ENCODE results near the gene COP1. TPM values are rescaled to one million over a fixed set of nuclear protein-coding genes. Genes with fewer than 3 reads are reported as not detected.

Gene COP1
- total and polyA plus RNA-seq, 2 donors (not counting 3 experiments of a cell fraction or from before 2014, with no cell fraction given): 16.5 to 40.9 TPM

DNA sequence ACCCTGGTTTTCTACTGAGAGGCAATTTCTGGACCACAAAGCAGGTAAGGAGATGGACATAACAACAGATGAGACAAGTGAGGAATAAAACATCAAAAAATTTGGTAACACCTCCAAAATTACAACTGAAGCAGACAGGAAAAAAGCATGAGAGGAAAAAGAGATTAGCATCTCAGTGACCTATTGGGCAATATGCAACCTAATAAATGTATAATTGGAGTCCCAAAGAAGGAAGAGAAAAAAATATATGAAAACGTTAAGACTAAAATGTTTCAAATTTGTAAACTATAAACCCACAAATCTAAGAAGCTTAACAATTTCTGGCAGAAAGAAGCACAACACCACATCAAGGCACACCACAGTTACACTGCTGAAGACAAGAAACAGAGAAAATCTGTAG lies 255.5 kb downstream of the COP1 start:
- no TSS peak for BruUV-seq (replicated peaks)
- dilution Hi-C loops (cut with MboI; ENCODE audit: extremely low pct_ligation_motif_present, low sequenced_read_pairs): no loop called here
- Histone ChIP-seq H3K27me3 (ENCODE audit: control insufficient read depth in 2 of 2, insufficient read depth in 2 of 2, low read length in 2 of 2) (no peaks in the 10 kb centered on the region), H3K9me1 (replicated peaks; ENCODE audit: control insufficient read depth, extremely low read depth, insufficient read depth, low read length) (no peaks in the 10 kb centered on the region), H3K4me2 (ENCODE audit: insufficient read depth, low read length) (no peak overlapping the region), H4K20me1 (replicated peaks; ENCODE audit: control insufficient read depth, extremely low read depth, insufficient read depth, low read length) (no peaks in the 10 kb centered on the region), H3K9ac (replicated peaks; ENCODE audit: extremely low read depth, insufficient read depth, low read length) (no peak overlapping the region), H3K9me3 (replicated peaks; ENCODE audit: control insufficient read depth, insufficient read depth, low read length) (no peaks in the 10 kb centered on the region), H3K27ac (ENCODE audit: insufficient read depth, low read depth, low read length) (no peak overlapping the region), H2AFZ (ENCODE audit: low read depth, low read length) (no peak overlapping the region), H3K4me1 (ENCODE audit: control insufficient read depth, extremely low read depth, insufficient read depth, low read length) (no peaks in the 10 kb centered on the region), H3K36me3 (ENCODE audit: control insufficient read depth in 2 of 2, extremely low read depth in 1 of 2, insufficient read depth in 2 of 2, low read length in 2 of 2) (peaks cover 0 to 2% of the 10 kb centered on the region in 2 experiments), H3K4me3 (replicated peaks in 1 of 3; ENCODE audit: insufficient read depth in 1 of 3, low read depth in 1 of 3, low read length in 3 of 3) (no peak overlapping the region), H3K79me2 (ENCODE audit: control insufficient read depth, insufficient read depth, low read length) (no peaks in the 10 kb centered on the region)
- no peak for TF ChIP-seq MYC (IDR thresholded peaks at IDR 0.05; ENCODE audit: low read depth, low read length)
- intact Hi-C loops (cut with micrococcal nuclease): no loop called here
- FAIRE-seq (no peak), DNase-seq (ENCODE audit: low read depth, low spot score) (no peak)
- ChIA-PET POLR2A (no interaction called here), CTCF (no interaction called here)

DNA sequence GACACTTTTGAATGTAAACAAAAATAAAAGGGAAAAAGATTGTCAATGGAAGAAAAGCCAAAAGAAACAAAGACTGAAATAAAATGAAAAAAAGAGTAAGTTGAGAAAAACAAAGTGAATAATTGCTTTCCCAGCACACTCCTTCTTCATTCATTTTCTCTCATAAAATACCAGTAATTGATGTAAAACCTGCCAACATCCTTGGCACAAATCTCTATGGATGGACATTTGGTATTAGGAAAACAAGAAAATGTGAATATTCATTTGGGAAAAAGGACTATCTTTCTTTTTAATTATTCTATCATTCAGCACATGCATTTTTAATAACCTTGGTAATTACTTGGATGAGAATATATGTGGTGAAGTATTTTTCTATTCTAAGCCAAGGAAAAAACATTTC lies 259.3 kb downstream of the COP1 start:
- Histone ChIP-seq H3K36me3 (ENCODE audit: control insufficient read depth in 2 of 2, extremely low read depth in 1 of 2, insufficient read depth in 2 of 2, low read length in 2 of 2) (peaks cover 0 to 2% of the 10 kb centered on the region in 2 experiments), H3K4me3 (replicated peaks in 1 of 3; ENCODE audit: insufficient read depth in 1 of 3, low read depth in 1 of 3, low read length in 3 of 3) (no peak overlapping the region), H3K4me2 (ENCODE audit: insufficient read depth, low read length) (no peak overlapping the region), H3K27ac (ENCODE audit: insufficient read depth, low read depth, low read length) (no peak overlapping the region), H3K9ac (replicated peaks; ENCODE audit: extremely low read depth, insufficient read depth, low read length) (no peak overlapping the region), H3K9me1 (replicated peaks; ENCODE audit: control insufficient read depth, extremely low read depth, insufficient read depth, low read length) (no peaks in the 10 kb centered on the region), H3K4me1 (ENCODE audit: control insufficient read depth, extremely low read depth, insufficient read depth, low read length) (no peaks in the 10 kb centered on the region), H4K20me1 (replicated peaks; ENCODE audit: control insufficient read depth, extremely low read depth, insufficient read depth, low read length) (no peaks in the 10 kb centered on the region), H3K27me3 (ENCODE audit: control insufficient read depth in 2 of 2, insufficient read depth in 2 of 2, low read length in 2 of 2) (no peaks in the 10 kb centered on the region), H2AFZ (ENCODE audit: low read depth, low read length) (no peak overlapping the region), H3K9me3 (replicated peaks; ENCODE audit: control insufficient read depth, insufficient read depth, low read length) (no peaks in the 10 kb centered on the region), H3K79me2 (ENCODE audit: control insufficient read depth, insufficient read depth, low read length) (no peaks in the 10 kb centered on the region)
- intact Hi-C loops (cut with micrococcal nuclease) (no loop called here), dilution Hi-C loops (cut with MboI; ENCODE audit: extremely low pct_ligation_motif_present, low sequenced_read_pairs) (no loop called here)
- FAIRE-seq (no peak), DNase-seq (ENCODE audit: low read depth, low spot score) (no peak)
- no TSS peak for BruUV-seq (replicated peaks)
- ChIA-PET POLR2A (no interaction called here), CTCF (no interaction called here)
- TF ChIP-seq POLR2AphosphoS5 (IDR thresholded peaks at IDR 0.05; ENCODE audit: insufficient read depth, low read depth, low read length) (no peak), JUN (IDR thresholded peaks at IDR 0.05; ENCODE audit: borderline replicate concordance, insufficient read depth, insufficient read length, low read depth) (no peak), EZH2 (IDR thresholded peaks at IDR 0.05; ENCODE audit: borderline replicate concordance, low read depth, low read length, severe bottlenecking) (no peak), GATA2 (IDR thresholded peaks at IDR 0.05; ENCODE audit: insufficient read depth, insufficient read length, low read depth, low read length) (no peak), POLR2A (IDR thresholded peaks at IDR 0.05; ENCODE audit: low read depth, low read length) (no peak), MYC (IDR thresholded peaks at IDR 0.05; ENCODE audit: low read depth, low read length) (no peak), FOS (IDR thresholded peaks at IDR 0.05; ENCODE audit: borderline replicate concordance, insufficient read depth, low read length) (no peak)
- TF ChIP-seq, protein P1, sequence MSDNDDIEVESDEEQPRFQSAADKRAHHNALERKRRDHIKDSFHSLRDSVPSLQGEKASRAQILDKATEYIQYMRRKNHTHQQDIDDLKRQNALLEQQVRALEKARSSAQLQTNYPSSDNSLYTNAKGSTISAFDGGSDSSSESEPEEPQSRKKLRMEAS (IDR thresholded peaks at IDR 0.05; ENCODE audit: insufficient read depth, insufficient read length): no peak
- TF ChIP-seq, protein P2, sequence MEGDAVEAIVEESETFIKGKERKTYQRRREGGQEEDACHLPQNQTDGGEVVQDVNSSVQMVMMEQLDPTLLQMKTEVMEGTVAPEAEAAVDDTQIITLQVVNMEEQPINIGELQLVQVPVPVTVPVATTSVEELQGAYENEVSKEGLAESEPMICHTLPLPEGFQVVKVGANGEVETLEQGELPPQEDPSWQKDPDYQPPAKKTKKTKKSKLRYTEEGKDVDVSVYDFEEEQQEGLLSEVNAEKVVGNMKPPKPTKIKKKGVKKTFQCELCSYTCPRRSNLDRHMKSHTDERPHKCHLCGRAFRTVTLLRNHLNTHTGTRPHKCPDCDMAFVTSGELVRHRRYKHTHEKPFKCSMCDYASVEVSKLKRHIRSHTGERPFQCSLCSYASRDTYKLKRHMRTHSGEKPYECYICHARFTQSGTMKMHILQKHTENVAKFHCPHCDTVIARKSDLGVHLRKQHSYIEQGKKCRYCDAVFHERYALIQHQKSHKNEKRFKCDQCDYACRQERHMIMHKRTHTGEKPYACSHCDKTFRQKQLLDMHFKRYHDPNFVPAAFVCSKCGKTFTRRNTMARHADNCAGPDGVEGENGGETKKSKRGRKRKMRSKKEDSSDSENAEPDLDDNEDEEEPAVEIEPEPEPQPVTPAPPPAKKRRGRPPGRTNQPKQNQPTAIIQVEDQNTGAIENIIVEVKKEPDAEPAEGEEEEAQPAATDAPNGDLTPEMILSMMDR (IDR thresholded peaks at IDR 0.05; ENCODE audit: extremely low read depth in 1 of 2, insufficient read depth in 1 of 2, low read depth in 1 of 2, low read length in 2 of 2): no peak

Data from endothelial cell of umbilical vein (primary cell).